ENCODE results near the gene WSCD2.

DNA sequence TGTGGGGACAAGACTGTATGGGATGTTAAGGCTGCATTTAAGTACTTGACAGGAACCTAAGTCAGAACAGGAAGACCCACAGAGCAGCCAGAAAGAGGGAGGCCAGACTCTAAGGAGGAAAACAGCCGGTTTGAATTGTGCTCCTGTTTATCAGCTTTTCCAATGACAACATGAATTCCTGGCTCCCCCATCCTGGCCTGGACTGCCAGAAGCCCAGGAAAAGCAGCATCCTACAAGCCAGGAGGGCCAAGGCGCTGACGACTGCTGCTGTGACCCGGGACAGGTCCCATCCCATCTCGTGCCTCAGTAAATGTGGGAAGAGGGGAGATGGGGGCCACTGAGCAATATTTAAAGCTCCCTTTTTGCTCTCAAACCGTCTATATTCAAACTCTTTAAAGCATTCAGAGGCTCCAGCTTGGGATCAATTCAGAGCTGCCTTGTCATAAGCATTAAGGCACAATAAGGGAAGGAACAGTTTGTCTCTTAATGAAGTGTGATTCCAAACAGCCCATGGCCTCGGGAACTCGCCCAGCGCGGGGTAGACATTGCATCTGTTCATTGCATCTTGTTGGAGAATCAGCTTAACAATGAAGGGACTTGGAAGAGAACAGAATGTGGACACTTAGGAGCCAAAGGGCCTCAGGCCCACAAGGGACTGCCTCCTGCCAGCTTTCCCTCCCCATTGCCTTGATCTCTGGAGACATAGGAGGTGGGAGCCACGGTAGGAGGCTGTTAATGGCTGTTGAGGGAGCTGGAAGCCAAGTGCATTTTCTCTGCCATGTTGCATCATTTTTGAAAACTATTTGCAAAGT lies 160.5 kb downstream of the WSCD2 start:
- TF ChIP-seq, protein P1, sequence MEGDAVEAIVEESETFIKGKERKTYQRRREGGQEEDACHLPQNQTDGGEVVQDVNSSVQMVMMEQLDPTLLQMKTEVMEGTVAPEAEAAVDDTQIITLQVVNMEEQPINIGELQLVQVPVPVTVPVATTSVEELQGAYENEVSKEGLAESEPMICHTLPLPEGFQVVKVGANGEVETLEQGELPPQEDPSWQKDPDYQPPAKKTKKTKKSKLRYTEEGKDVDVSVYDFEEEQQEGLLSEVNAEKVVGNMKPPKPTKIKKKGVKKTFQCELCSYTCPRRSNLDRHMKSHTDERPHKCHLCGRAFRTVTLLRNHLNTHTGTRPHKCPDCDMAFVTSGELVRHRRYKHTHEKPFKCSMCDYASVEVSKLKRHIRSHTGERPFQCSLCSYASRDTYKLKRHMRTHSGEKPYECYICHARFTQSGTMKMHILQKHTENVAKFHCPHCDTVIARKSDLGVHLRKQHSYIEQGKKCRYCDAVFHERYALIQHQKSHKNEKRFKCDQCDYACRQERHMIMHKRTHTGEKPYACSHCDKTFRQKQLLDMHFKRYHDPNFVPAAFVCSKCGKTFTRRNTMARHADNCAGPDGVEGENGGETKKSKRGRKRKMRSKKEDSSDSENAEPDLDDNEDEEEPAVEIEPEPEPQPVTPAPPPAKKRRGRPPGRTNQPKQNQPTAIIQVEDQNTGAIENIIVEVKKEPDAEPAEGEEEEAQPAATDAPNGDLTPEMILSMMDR (IDR thresholded peaks at IDR 0.05; ENCODE audit: poor library complexity, severe bottlenecking), result no peak
- no peak for TF ChIP-seq EP300 (conservative IDR thresholded peaks at IDR 0.05; ENCODE audit: poor library complexity, severe bottlenecking)
- TF ChIP-seq, protein P2, sequence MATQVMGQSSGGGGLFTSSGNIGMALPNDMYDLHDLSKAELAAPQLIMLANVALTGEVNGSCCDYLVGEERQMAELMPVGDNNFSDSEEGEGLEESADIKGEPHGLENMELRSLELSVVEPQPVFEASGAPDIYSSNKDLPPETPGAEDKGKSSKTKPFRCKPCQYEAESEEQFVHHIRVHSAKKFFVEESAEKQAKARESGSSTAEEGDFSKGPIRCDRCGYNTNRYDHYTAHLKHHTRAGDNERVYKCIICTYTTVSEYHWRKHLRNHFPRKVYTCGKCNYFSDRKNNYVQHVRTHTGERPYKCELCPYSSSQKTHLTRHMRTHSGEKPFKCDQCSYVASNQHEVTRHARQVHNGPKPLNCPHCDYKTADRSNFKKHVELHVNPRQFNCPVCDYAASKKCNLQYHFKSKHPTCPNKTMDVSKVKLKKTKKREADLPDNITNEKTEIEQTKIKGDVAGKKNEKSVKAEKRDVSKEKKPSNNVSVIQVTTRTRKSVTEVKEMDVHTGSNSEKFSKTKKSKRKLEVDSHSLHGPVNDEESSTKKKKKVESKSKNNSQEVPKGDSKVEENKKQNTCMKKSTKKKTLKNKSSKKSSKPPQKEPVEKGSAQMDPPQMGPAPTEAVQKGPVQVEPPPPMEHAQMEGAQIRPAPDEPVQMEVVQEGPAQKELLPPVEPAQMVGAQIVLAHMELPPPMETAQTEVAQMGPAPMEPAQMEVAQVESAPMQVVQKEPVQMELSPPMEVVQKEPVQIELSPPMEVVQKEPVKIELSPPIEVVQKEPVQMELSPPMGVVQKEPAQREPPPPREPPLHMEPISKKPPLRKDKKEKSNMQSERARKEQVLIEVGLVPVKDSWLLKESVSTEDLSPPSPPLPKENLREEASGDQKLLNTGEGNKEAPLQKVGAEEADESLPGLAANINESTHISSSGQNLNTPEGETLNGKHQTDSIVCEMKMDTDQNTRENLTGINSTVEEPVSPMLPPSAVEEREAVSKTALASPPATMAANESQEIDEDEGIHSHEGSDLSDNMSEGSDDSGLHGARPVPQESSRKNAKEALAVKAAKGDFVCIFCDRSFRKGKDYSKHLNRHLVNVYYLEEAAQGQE (IDR thresholded peaks at IDR 0.05; ENCODE audit: borderline replicate concordance), result no peak

All from neural cell (in vitro differentiated cells).